ENCODE measurements around the gene PVALB. TPM values are rescaled to one million over a fixed set of nuclear protein-coding genes. Genes with fewer than 3 reads are reported as not detected.

PVALB gene
- total RNA-seq, 2 donors from 2014 or later = not detected

- H3K36me3 ChIP-seq = no peaks in the 10 kb centered on the region
- no peaks in the 10 kb centered on the region for H3K9me3 ChIP-seq
- no peak for DNase-seq (ENCODE audit: low spot score)
- H3K4me3 ChIP-seq = no peak overlapping the region
- H3K27ac ChIP-seq = no peak overlapping the region
- no peaks in the 10 kb centered on the region for H3K27me3 ChIP-seq
- peaks cover 0 to 11% of the 10 kb centered on the region in 2 donors for H3K4me1 ChIP-seq
- TF ChIP-seq CTCF (IDR thresholded peaks at IDR 0.05) = no peak
These were observed 41.3 kb upstream of the PVALB start for GRCh38 chr22:36858156-36858555.

- Histone ChIP-seq H3K9me3 (no peaks in the 10 kb centered on the region), H3K27ac (no peak overlapping the region), H3K4me3 (no peak overlapping the region), H3K36me3 (no peaks in the 10 kb centered on the region), H3K27me3 (no peaks in the 10 kb centered on the region), H3K4me1 (peaks cover 0 to 11% of the 10 kb centered on the region in 2 donors)
- DNase-seq (ENCODE audit: low spot score) = no peak
- TF ChIP-seq CTCF (IDR thresholded peaks at IDR 0.05) = no peak
These were observed 39.9 kb upstream of the PVALB start for GRCh38 chr22:36856792-36857135.

GRCh38 chr22:36856121-36856791, 39.4 kb upstream of the PVALB start:
- peak; percentile 100 for TF ChIP-seq CTCF (IDR thresholded peaks at IDR 0.05)
- no peaks in the 10 kb centered on the region for H3K36me3 ChIP-seq
- no peaks in the 10 kb centered on the region for H3K9me3 ChIP-seq
- no peaks in the 10 kb centered on the region for H3K27me3 ChIP-seq
- no peak overlapping the region for H3K27ac ChIP-seq
- peak; percentile 86 for DNase-seq (ENCODE audit: low spot score)
- H3K4me1 ChIP-seq = peaks cover 0 to 11% of the 10 kb centered on the region in 2 donors
- H3K4me3 ChIP-seq = no peak overlapping the region

- no peak for TF ChIP-seq CTCF (IDR thresholded peaks at IDR 0.05)
- Histone ChIP-seq H3K9me3 (no peaks in the 10 kb centered on the region), H3K4me1 (peaks cover 0 to 11% of the 10 kb centered on the region in 2 donors), H3K27me3 (no peaks in the 10 kb centered on the region), H3K4me3 (no peak overlapping the region), H3K27ac (no peak overlapping the region), H3K36me3 (no peaks in the 10 kb centered on the region)
- DNase-seq (ENCODE audit: low spot score) = no peak
These were observed 38.6 kb upstream of the PVALB start for GRCh38 chr22:36855478-36855877.

GRCh38 chr22:36853407-36854099, 36.7 kb upstream of the PVALB start:
- peak; percentile 66 for DNase-seq (ENCODE audit: low spot score)
- Histone ChIP-seq H3K27ac (no peak overlapping the region), H3K27me3 (no peaks in the 10 kb centered on the region), H3K9me3 (no peaks in the 10 kb centered on the region), H3K36me3 (no peaks in the 10 kb centered on the region), H3K4me3 (no peak overlapping the region), H3K4me1 (peaks cover 0 to 11% of the 10 kb centered on the region in 2 donors)
- peak in 1 of 2 donors; percentile 63 for TF ChIP-seq CTCF (IDR thresholded peaks at IDR 0.05)
